ENCODE results near the gene FAM168A. TPM values are rescaled to one million over a fixed set of nuclear protein-coding genes. Genes with fewer than 3 reads are reported as not detected.

Gene FAM168A
- total and polyA plus RNA-seq, 3 donors from 2014 or later: 20.1 to 30.2 (median 29.8) TPM

GRCh38 chr11:73547706-73548595, 50.0 kb downstream of the FAM168A start:
- Histone ChIP-seq H3K4me1 (no peaks in the 10 kb centered on the region), H3K36me3 (ENCODE audit: low read depth, missing control alignments) (no peaks in the 10 kb centered on the region), H3K4me3 (no peak overlapping the region), H3K27ac (no peak overlapping the region), H3K9me3 (no peaks in the 10 kb centered on the region), H3K27me3 (no peaks in the 10 kb centered on the region)
- TF ChIP-seq, protein P1, sequence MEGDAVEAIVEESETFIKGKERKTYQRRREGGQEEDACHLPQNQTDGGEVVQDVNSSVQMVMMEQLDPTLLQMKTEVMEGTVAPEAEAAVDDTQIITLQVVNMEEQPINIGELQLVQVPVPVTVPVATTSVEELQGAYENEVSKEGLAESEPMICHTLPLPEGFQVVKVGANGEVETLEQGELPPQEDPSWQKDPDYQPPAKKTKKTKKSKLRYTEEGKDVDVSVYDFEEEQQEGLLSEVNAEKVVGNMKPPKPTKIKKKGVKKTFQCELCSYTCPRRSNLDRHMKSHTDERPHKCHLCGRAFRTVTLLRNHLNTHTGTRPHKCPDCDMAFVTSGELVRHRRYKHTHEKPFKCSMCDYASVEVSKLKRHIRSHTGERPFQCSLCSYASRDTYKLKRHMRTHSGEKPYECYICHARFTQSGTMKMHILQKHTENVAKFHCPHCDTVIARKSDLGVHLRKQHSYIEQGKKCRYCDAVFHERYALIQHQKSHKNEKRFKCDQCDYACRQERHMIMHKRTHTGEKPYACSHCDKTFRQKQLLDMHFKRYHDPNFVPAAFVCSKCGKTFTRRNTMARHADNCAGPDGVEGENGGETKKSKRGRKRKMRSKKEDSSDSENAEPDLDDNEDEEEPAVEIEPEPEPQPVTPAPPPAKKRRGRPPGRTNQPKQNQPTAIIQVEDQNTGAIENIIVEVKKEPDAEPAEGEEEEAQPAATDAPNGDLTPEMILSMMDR (IDR thresholded peaks at IDR 0.05): no peak
- TF ChIP-seq POLR2A (IDR thresholded peaks at IDR 0.05): no peak
- 94 to 95% methylated on average over 2 of the region's 2 CpGs for WGBS, 2 donors
- intact Hi-C loops (cut with DNase I; ENCODE audit: low total_unique reads): no loop called here
- no peak for DNase-seq

DNA sequence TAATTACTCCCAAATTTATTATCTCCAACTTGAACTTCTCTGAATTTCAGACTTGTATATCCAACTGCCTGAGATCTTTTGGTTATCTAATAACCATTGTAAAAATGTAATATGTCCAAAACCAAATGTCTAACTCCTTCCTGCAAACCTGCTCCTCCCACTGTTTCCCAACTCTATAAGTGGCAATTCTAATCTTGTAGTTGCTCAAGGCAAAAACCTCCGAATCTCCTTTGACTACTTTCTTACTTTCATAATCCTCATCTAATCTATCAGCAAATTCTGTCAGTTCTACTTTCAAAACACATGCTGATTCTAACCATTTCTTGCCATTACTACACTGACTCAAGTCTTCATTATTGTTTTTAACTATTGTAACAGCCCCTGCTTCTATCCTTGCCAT, 55.7 kb downstream of the FAM168A start:
- Histone ChIP-seq H3K4me1 (no peaks in the 10 kb centered on the region), H3K27me3 (no peaks in the 10 kb centered on the region), H3K4me3 (no peak overlapping the region), H3K36me3 (ENCODE audit: low read depth, missing control alignments) (no peaks in the 10 kb centered on the region), H3K27ac (no peak overlapping the region), H3K9me3 (no peaks in the 10 kb centered on the region)
- WGBS, 2 donors: 49 to 79% methylated on average over 1 of the region's 1 CpG
- intact Hi-C loops (cut with DNase I; ENCODE audit: low total_unique reads): no loop called here
- DNase-seq: no peak
- no peak for TF ChIP-seq POLR2A (IDR thresholded peaks at IDR 0.05)
- TF ChIP-seq, protein P1 (IDR thresholded peaks at IDR 0.05): no peak

GRCh38 chr11:73539506-73540084, 58.3 kb downstream of the FAM168A start:
- Histone ChIP-seq H3K4me1 (no peaks in the 10 kb centered on the region), H3K27me3 (no peaks in the 10 kb centered on the region), H3K4me3 (no peak overlapping the region), H3K27ac (no peak overlapping the region), H3K36me3 (ENCODE audit: low read depth, missing control alignments) (no peaks in the 10 kb centered on the region), H3K9me3 (no peaks in the 10 kb centered on the region)
- 93% methylated on average over 5 of the region's 5 CpGs for WGBS, 2 donors
- DNase-seq: no peak
- intact Hi-C loops (cut with DNase I; ENCODE audit: low total_unique reads): no loop called here
- TF ChIP-seq, protein P1 (IDR thresholded peaks at IDR 0.05): no peak
- TF ChIP-seq POLR2A (IDR thresholded peaks at IDR 0.05): no peak

- no peaks in the 10 kb centered on the region for H3K36me3 ChIP-seq (ENCODE audit: low read depth, missing control alignments)
- DNase-seq: no peak
- H3K9me3 ChIP-seq: no peaks in the 10 kb centered on the region
- H3K4me1 ChIP-seq: no peaks in the 10 kb centered on the region
- H3K27ac ChIP-seq: no peak overlapping the region
- intact Hi-C loops (cut with DNase I; ENCODE audit: low total_unique reads): no loop called here
- no peaks in the 10 kb centered on the region for H3K27me3 ChIP-seq
- 63 to 68% methylated on average over 1 of the region's 1 CpG for WGBS, 2 donors
- TF ChIP-seq, protein P1 (IDR thresholded peaks at IDR 0.05): no peak
- no peak for TF ChIP-seq POLR2A (IDR thresholded peaks at IDR 0.05)
- H3K4me3 ChIP-seq: no peak overlapping the region
Observed at GRCh38 chr11:73538381-73538872, 59.5 kb downstream of the FAM168A start.
